GM12878 (cell line): Measurements from ENCODE around the gene HMCN2. TPM values are rescaled to one million over a fixed set of nuclear protein-coding genes. Genes with fewer than 3 reads are reported as not detected.

Source experiments
- ATAC-seq: fragments of 200-7000 bp; cut with Tn5 transposase; 3 replicates; pipeline ENCODE4 v1.9.1; 2020; ENCODE audit warnings: mild to moderate bottlenecking, moderate library complexity
- BruUV-seq: library from RNA; stranded (reverse); fragments of 400-500 nt; replicated peaks from 2 replicates; lab custom pipeline; 2021; lab: Mats Ljungman, UMichigan
- CTCF ChIA-PET: fragments of 300-600 bp; sonication (Branson Sonifier 250); formaldehyde crosslinking; extraction: SDS; loops from one replicate; lab custom pipeline; 2021; ENCODE audit warnings: inconsistent platforms; lab: Yijun Ruan, JAX
- POLR2A ChIA-PET: fragments of 350-600 bp; formaldehyde crosslinking; extraction: SDS; loops from one replicate; lab custom pipeline; 2021; ENCODE audit warnings: inconsistent platforms; lab: Charles Lee
- RAD21 ChIA-PET: fragments of 300-600 bp; sonication (Branson Sonifier 250); formaldehyde crosslinking; loops from one replicate; lab custom pipeline; 2023; ENCODE audit warnings: antibody characterized with exemption; ENCODE audit not compliant: unreplicated experiment; lab: Charles Lee
- SMC1A ChIA-PET: fragments of 300-600 bp; sonication (Branson Sonifier 250); formaldehyde crosslinking; loops from one replicate; lab custom pipeline; 2023; ENCODE audit not compliant: unreplicated experiment, uncharacterized antibody; lab: Charles Lee
- DNase-seq: peaks from one replicate; pipeline ENCODE4 v3.0.0-alpha.2; 2011; ENCODE audit warnings: low read depth, low spot score
- FAIRE-seq: peaks from 3 replicates; lab custom pipeline; 2011; peaks lifted over from hg19 to GRCh38; lab: Jason Lieb, UNC
- H2AFZ ChIP-seq: 2 replicates; pipeline ENCODE4 v1.6.0; 2011; ENCODE audit warnings: low read depth, low read length, control low read depth; ENCODE audit not compliant: control insufficient read depth
- H3K27ac ChIP-seq: 2 replicates; pipeline ENCODE4 v1.5.1; 2011; ENCODE audit warnings: control low read depth; ENCODE audit not compliant: control insufficient read depth, insufficient read depth
- H3K27me3 ChIP-seq, 2 experiments: replicated peaks in 1 of 2; 2 replicates each; pipeline versions ENCODE4 v1.6.0 to v1.6.1; 2011; ENCODE audit warnings: low read length in 1 of 2; ENCODE audit not compliant: control insufficient read depth in 2 of 2, insufficient read depth in 2 of 2
- H3K36me3 ChIP-seq, 2 experiments: 2 replicates each; pipeline ENCODE4 v1.5.1; 2011; ENCODE audit warnings: low read length in 1 of 2; ENCODE audit not compliant: control insufficient read depth in 2 of 2, insufficient read depth in 2 of 2
- H3K4me1 ChIP-seq: 2 replicates; pipeline ENCODE4 v1.6.1; 2011; ENCODE audit warnings: mild to moderate bottlenecking, low read length, moderate library complexity, mixed read lengths; ENCODE audit not compliant: control insufficient read depth, insufficient read depth
- H3K4me2 ChIP-seq: 2 replicates; pipeline ENCODE4 v1.6.0; 2011; ENCODE audit warnings: control low read depth; ENCODE audit not compliant: control insufficient read depth, insufficient read depth
- H3K4me3 ChIP-seq: fragments of 200-600 bp; sonication (generic); 2 replicates; pipeline ENCODE4 v1.5.1; 2016
- H3K79me2 ChIP-seq: 2 replicates; pipeline ENCODE4 v1.6.0; 2011; ENCODE audit warnings: low read length; ENCODE audit not compliant: control insufficient read depth, insufficient read depth
- H3K9ac ChIP-seq: 2 replicates; pipeline ENCODE4 v1.8.0; 2011; ENCODE audit warnings: low read length, control low read depth, mixed read lengths; ENCODE audit not compliant: control insufficient read depth, insufficient read depth
- H3K9me3 ChIP-seq: replicated peaks from 3 replicates; pipeline ENCODE4 v1.5.1; 2011; ENCODE audit warnings: mild to moderate bottlenecking, low read length; ENCODE audit not compliant: control insufficient read depth, insufficient read depth
- H4K20me1 ChIP-seq: 2 replicates; pipeline ENCODE4 v1.6.0; 2011; ENCODE audit not compliant: control insufficient read depth, insufficient read depth
- BACH1 ChIP-seq: fragments of 450-650 bp; IDR thresholded peaks from 2 replicates; pipeline ENCODE4 v1.6.1; 2017; ENCODE audit warnings: mild to moderate bottlenecking, borderline replicate concordance
- HSF1 ChIP-seq: fragments of 150-350 bp; IDR thresholded peaks from 2 replicates; pipeline ENCODE4 v1.6.1; 2014; ENCODE audit warnings: mild to moderate bottlenecking, low read depth, low read length
- JUND ChIP-seq: IDR thresholded peaks from 2 replicates; pipeline ENCODE4 v1.6.1; 2012; ENCODE audit warnings: low read depth, mild to moderate bottlenecking, low read length, improper control_type of control experiment, moderate library complexity
- KLF5 ChIP-seq: fragments of 450-650 bp; IDR thresholded peaks from 2 replicates; pipeline ENCODE4 v1.6.1; 2014; ENCODE audit warnings: mild to moderate bottlenecking; ENCODE audit not compliant: partially characterized antibody
- NR2F1 ChIP-seq: fragments of 450-650 bp; conservative IDR thresholded peaks from 2 replicates; pipeline ENCODE4 v1.6.1; 2017; ENCODE audit warnings: mild to moderate bottlenecking
- SMARCA5 ChIP-seq: fragments of 450-650 bp; IDR thresholded peaks from 2 replicates; pipeline ENCODE4 v1.6.1; 2017; ENCODE audit warnings: mild to moderate bottlenecking
- ZBTB40 ChIP-seq: fragments of 450-650 bp; IDR thresholded peaks from 2 replicates; pipeline ENCODE4 v1.6.1; 2016; ENCODE audit warnings: mild to moderate bottlenecking, moderate library complexity, borderline replicate concordance
- ZNF384 ChIP-seq: IDR thresholded peaks from 2 replicates; pipeline ENCODE4 v1.6.1; 2012; ENCODE audit warnings: low read depth, mild to moderate bottlenecking, low read length, improper control_type of control experiment, borderline replicate concordance
- WGBS: methylation state at CpG from one replicate; pipeline ENCODE4 v1.1.6; 2016; ENCODE audit warnings: low lambda C conversion rate; ENCODE audit not compliant: insufficient replicate concordance, insufficient coverage; ENCODE audit errors: missing lambda C conversion rate; 5-methylcytosine and 5-hydroxymethylcytosine counted together
- in situ Hi-C: fragments of 300-500 bp; cut with MboI; formaldehyde crosslinking; loops from 9 replicates; pipeline ENCODE4 v1.14.3; 2018; ENCODE audit warnings: mixed read lengths
- intact Hi-C: fragments of 100-400 bp; cut with micrococcal nuclease; formaldehyde crosslinking; loops from one replicate; pipeline ENCODE4 v1.14.2; 2022; ENCODE audit not compliant: unreplicated experiment
- polyA plus RNA-seq, 11 experiments: library from polyadenylated mRNA; depleted of rRNA in 4 of 11; unstranded in 6 of 11; stranded (reverse) in 5 of 11; fragments of >200 nt; fragmentation: Nextera tagmentation in 4 of 11; fragmentation: Illumina TruSeq in 1 of 11; extraction: Ambion mirVana in 4 of 11; extraction: Trizol in 1 of 11; gene quantifications; 1 replicate in 1 of 11; 2 replicates in 10 of 11; pipeline versions ENCODE4 v1.2.1 to v1.2.3, GENCODE V29; 2011 to 2016; ENCODE audit warnings: inconsistent platforms in 2 of 11, missing spikeins in 2 of 11, low read depth in 1 of 11
- total RNA-seq, 4 experiments: library from RNA; depleted of rRNA in 3 of 4; stranded (reverse); fragments of >200 nt in 3 of 4; fragmentation: Illumina TruSeq in 1 of 4; extraction: Trizol in 1 of 4; gene quantifications; 2 replicates each; pipeline versions ENCODE4 v1.2.1 to v1.2.3, GENCODE V29; 2013 to 2021
- TF ChIP-seq, protein P1 (sequence below): fragments of 450-650 bp; IDR thresholded peaks from 2 replicates; pipeline ENCODE4 v1.6.1; 2018; ENCODE audit warnings: mild to moderate bottlenecking, low read depth, moderate library complexity; ENCODE audit not compliant: partially characterized antibody

The HMCN2 gene
- total and polyA plus RNA-seq, 10 of the 15 experiments (the other 5 are each of a cell fraction or from before 2014, with no cell fraction given): 0.04 TPM; not detected in 9

DNA sequence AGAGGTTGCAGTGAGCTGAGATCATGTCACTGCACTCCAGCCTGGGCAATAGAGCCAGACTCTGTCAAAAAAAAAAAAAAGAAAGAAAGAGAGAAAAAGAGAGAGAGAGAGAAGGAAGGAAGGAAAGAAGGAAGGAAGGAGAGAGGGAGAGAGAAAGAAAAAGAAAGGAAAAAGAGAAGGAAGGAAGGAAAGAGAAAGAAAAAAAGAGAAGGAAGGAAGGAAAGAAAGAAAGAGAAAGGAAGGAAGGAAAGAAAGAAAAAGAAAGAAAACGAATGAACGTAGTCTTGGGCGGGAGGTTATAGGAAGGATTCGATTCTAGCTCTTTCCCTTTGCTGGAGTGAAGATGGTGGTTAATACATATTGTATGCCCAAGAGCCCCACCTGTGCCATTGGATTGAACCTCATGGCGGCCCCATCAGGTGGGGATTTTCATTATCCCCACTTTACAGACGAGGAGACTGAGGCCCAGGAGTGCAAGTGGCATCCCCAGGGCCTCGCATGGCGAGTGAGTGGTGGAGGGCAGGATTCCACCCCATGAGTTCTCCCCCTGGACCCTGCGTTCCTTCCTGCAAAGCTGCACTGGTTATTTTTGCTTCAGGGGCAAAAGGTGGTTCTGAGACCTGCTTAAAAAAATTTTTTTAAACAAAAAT, 98.3 kb downstream of the HMCN2 start:
- RAD21 ChIA-PET: no interaction called here
- TF ChIP-seq SMARCA5: no peak
- no peak for TF ChIP-seq ZNF384
- no peak for TF ChIP-seq ZBTB40
- TF ChIP-seq, protein P1, sequence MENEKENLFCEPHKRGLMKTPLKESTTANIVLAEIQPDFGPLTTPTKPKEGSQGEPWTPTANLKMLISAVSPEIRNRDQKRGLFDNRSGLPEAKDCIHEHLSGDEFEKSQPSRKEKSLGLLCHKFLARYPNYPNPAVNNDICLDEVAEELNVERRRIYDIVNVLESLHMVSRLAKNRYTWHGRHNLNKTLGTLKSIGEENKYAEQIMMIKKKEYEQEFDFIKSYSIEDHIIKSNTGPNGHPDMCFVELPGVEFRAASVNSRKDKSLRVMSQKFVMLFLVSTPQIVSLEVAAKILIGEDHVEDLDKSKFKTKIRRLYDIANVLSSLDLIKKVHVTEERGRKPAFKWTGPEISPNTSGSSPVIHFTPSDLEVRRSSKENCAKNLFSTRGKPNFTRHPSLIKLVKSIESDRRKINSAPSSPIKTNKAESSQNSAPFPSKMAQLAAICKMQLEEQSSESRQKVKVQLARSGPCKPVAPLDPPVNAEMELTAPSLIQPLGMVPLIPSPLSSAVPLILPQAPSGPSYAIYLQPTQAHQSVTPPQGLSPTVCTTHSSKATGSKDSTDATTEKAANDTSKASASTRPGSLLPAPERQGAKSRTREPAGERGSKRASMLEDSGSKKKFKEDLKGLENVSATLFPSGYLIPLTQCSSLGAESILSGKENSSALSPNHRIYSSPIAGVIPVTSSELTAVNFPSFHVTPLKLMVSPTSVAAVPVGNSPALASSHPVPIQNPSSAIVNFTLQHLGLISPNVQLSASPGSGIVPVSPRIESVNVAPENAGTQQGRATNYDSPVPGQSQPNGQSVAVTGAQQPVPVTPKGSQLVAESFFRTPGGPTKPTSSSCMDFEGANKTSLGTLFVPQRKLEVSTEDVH: no peak
- TF ChIP-seq KLF5: no peak
- TF ChIP-seq JUND: no peak
- TF ChIP-seq BACH1: no peak
- TF ChIP-seq NR2F1: no peak
- TF ChIP-seq HSF1: no peak
- TF ChIP-seq, all 136 proteins: peak for 0
- BruUV-seq: no TSS peak
- ATAC-seq (no peak), FAIRE-seq (no peak), DNase-seq (no peak)
- in situ Hi-C loops: no loop called here
- Histone ChIP-seq H3K4me2 (no peak overlapping the region), H3K27me3 (no peaks in the 10 kb centered on the region), H3K9ac (no peak overlapping the region), H3K79me2 (no peaks in the 10 kb centered on the region), H3K36me3 (no peaks in the 10 kb centered on the region), H3K4me1 (no peaks in the 10 kb centered on the region), H4K20me1 (no peaks in the 10 kb centered on the region), H3K9me3 (no peaks in the 10 kb centered on the region; the same call in 2 of the 3 replicates), H2AFZ (no peak overlapping the region), H3K27ac (no peak overlapping the region), H3K4me3 (no peak overlapping the region)
- 18% methylated on average over 9 of the region's 9 CpGs for WGBS
- ChIA-PET SMC1A (no interaction called here), CTCF (interaction anchor here (0.5 to 1.3 kb wide), 2 partner anchors 21 to 273 kb away, joined by 3 read pairs; no protein-coding TSS in a partner anchor), POLR2A (no interaction called here)
- intact Hi-C loops: no loop called here
